GM12878 (cell line): ENCODE data around the gene MAGI2. TPM values are rescaled to one million over a fixed set of nuclear protein-coding genes. Genes with fewer than 3 reads are reported as not detected.

ENCODE experiments used
- ATAC-seq: fragments of 200-7000 bp; cut with Tn5 transposase; 3 replicates; pipeline ENCODE4 v1.9.1; 2020; ENCODE audit warnings: mild to moderate bottlenecking, moderate library complexity
- BruUV-seq: library from RNA; stranded (reverse); fragments of 400-500 nt; replicated peaks from 2 replicates; lab custom pipeline; 2021; lab: Mats Ljungman, UMichigan
- CTCF ChIA-PET: fragments of 300-600 bp; sonication (Branson Sonifier 250); formaldehyde crosslinking; extraction: SDS; loops from one replicate; lab custom pipeline; 2021; ENCODE audit warnings: inconsistent platforms; lab: Yijun Ruan, JAX
- POLR2A ChIA-PET: fragments of 350-600 bp; formaldehyde crosslinking; extraction: SDS; loops from one replicate; lab custom pipeline; 2021; ENCODE audit warnings: inconsistent platforms; lab: Charles Lee
- RAD21 ChIA-PET: fragments of 300-600 bp; sonication (Branson Sonifier 250); formaldehyde crosslinking; loops from one replicate; lab custom pipeline; 2023; ENCODE audit warnings: antibody characterized with exemption; ENCODE audit not compliant: unreplicated experiment; lab: Charles Lee
- SMC1A ChIA-PET: fragments of 300-600 bp; sonication (Branson Sonifier 250); formaldehyde crosslinking; loops from one replicate; lab custom pipeline; 2023; ENCODE audit not compliant: unreplicated experiment, uncharacterized antibody; lab: Charles Lee
- DNase-seq: peaks from one replicate; pipeline ENCODE4 v3.0.0-alpha.2; 2011; ENCODE audit warnings: low read depth, low spot score
- FAIRE-seq: peaks from 3 replicates; lab custom pipeline; 2011; peaks lifted over from hg19 to GRCh38; lab: Jason Lieb, UNC
- H2AFZ ChIP-seq: 2 replicates; pipeline ENCODE4 v1.6.0; 2011; ENCODE audit warnings: low read depth, low read length, control low read depth; ENCODE audit not compliant: control insufficient read depth
- H3K27ac ChIP-seq: 2 replicates; pipeline ENCODE4 v1.5.1; 2011; ENCODE audit warnings: control low read depth; ENCODE audit not compliant: control insufficient read depth, insufficient read depth
- H3K27me3 ChIP-seq, 2 experiments: replicated peaks in 1 of 2; 2 replicates each; pipeline versions ENCODE4 v1.6.0 to v1.6.1; 2011; ENCODE audit warnings: low read length in 1 of 2; ENCODE audit not compliant: control insufficient read depth in 2 of 2, insufficient read depth in 2 of 2
- H3K36me3 ChIP-seq, 2 experiments: 2 replicates each; pipeline ENCODE4 v1.5.1; 2011; ENCODE audit warnings: low read length in 1 of 2; ENCODE audit not compliant: control insufficient read depth in 2 of 2, insufficient read depth in 2 of 2
- H3K4me1 ChIP-seq: 2 replicates; pipeline ENCODE4 v1.6.1; 2011; ENCODE audit warnings: mild to moderate bottlenecking, low read length, moderate library complexity, mixed read lengths; ENCODE audit not compliant: control insufficient read depth, insufficient read depth
- H3K4me2 ChIP-seq: 2 replicates; pipeline ENCODE4 v1.6.0; 2011; ENCODE audit warnings: control low read depth; ENCODE audit not compliant: control insufficient read depth, insufficient read depth
- H3K4me3 ChIP-seq: fragments of 200-600 bp; sonication (generic); 2 replicates; pipeline ENCODE4 v1.5.1; 2016
- H3K79me2 ChIP-seq: 2 replicates; pipeline ENCODE4 v1.6.0; 2011; ENCODE audit warnings: low read length; ENCODE audit not compliant: control insufficient read depth, insufficient read depth
- H3K9ac ChIP-seq: 2 replicates; pipeline ENCODE4 v1.8.0; 2011; ENCODE audit warnings: low read length, control low read depth, mixed read lengths; ENCODE audit not compliant: control insufficient read depth, insufficient read depth
- H3K9me3 ChIP-seq: replicated peaks from 3 replicates; pipeline ENCODE4 v1.5.1; 2011; ENCODE audit warnings: mild to moderate bottlenecking, low read length; ENCODE audit not compliant: control insufficient read depth, insufficient read depth
- H4K20me1 ChIP-seq: 2 replicates; pipeline ENCODE4 v1.6.0; 2011; ENCODE audit not compliant: control insufficient read depth, insufficient read depth
- CBX5 ChIP-seq: sonication (generic); IDR thresholded peaks from 2 replicates; pipeline ENCODE4 v1.6.1; 2016; ENCODE audit warnings: low read depth, moderate library complexity, mild to moderate bottlenecking, inconsistent platforms
- GATAD2B ChIP-seq: fragments of 450-650 bp; conservative IDR thresholded peaks from 2 replicates; pipeline ENCODE4 v1.6.1; 2017; ENCODE audit warnings: low read depth, mild to moderate bottlenecking, moderate library complexity
- IRF4 ChIP-seq: IDR thresholded peaks from 2 replicates; pipeline ENCODE4 v1.6.1; 2011; ENCODE audit warnings: low read depth, low read length
- JUNB ChIP-seq: IDR thresholded peaks from 2 replicates; pipeline ENCODE4 v1.6.1; 2016; ENCODE audit warnings: antibody characterized with exemption, mild to moderate bottlenecking
- LARP7 ChIP-seq: fragments of 450-650 bp; IDR thresholded peaks from 2 replicates; pipeline ENCODE4 v1.6.1; 2017; ENCODE audit warnings: mild to moderate bottlenecking
- PAX5 ChIP-seq: IDR thresholded peaks from 2 replicates; pipeline ENCODE4 v1.6.1; 2011; ENCODE audit warnings: low read depth, low read length, borderline replicate concordance
- RAD21 ChIP-seq: IDR thresholded peaks from 2 replicates; pipeline ENCODE4 v1.6.1; 2011; ENCODE audit warnings: mild to moderate bottlenecking, low read depth, low read length, moderate library complexity; ENCODE audit not compliant: insufficient read depth
- SUPT20H ChIP-seq: IDR thresholded peaks from 2 replicates; pipeline ENCODE4 v1.6.1; 2011; ENCODE audit warnings: low read depth, mild to moderate bottlenecking, low read length, moderate library complexity, borderline replicate concordance; ENCODE audit not compliant: control insufficient read depth
- TARDBP ChIP-seq: IDR thresholded peaks from 2 replicates; pipeline ENCODE4 v1.6.1; 2016; ENCODE audit warnings: borderline replicate concordance
- TCF7 ChIP-seq: IDR thresholded peaks from 2 replicates; pipeline ENCODE4 v1.6.1; 2014; ENCODE audit warnings: antibody characterized with exemption, borderline replicate concordance
- WGBS: methylation state at CpG from one replicate; pipeline ENCODE4 v1.1.6; 2016; ENCODE audit warnings: low lambda C conversion rate; ENCODE audit not compliant: insufficient replicate concordance, insufficient coverage; ENCODE audit errors: missing lambda C conversion rate; 5-methylcytosine and 5-hydroxymethylcytosine counted together
- in situ Hi-C: fragments of 300-500 bp; cut with MboI; formaldehyde crosslinking; loops from 9 replicates; pipeline ENCODE4 v1.14.3; 2018; ENCODE audit warnings: mixed read lengths
- intact Hi-C: fragments of 100-400 bp; cut with micrococcal nuclease; formaldehyde crosslinking; loops from one replicate; pipeline ENCODE4 v1.14.2; 2022; ENCODE audit not compliant: unreplicated experiment
- polyA plus RNA-seq, 11 experiments: library from polyadenylated mRNA; depleted of rRNA in 4 of 11; unstranded in 6 of 11; stranded (reverse) in 5 of 11; fragments of >200 nt; fragmentation: Nextera tagmentation in 4 of 11; fragmentation: Illumina TruSeq in 1 of 11; extraction: Ambion mirVana in 4 of 11; extraction: Trizol in 1 of 11; gene quantifications; 1 replicate in 1 of 11; 2 replicates in 10 of 11; pipeline versions ENCODE4 v1.2.1 to v1.2.3, GENCODE V29; 2011 to 2016; ENCODE audit warnings: inconsistent platforms in 2 of 11, missing spikeins in 2 of 11, low read depth in 1 of 11
- total RNA-seq, 4 experiments: library from RNA; depleted of rRNA in 3 of 4; stranded (reverse); fragments of >200 nt in 3 of 4; fragmentation: Illumina TruSeq in 1 of 4; extraction: Trizol in 1 of 4; gene quantifications; 2 replicates each; pipeline versions ENCODE4 v1.2.1 to v1.2.3, GENCODE V29; 2013 to 2021
- TF ChIP-seq, protein P1 (sequence below): fragments of 450-650 bp; IDR thresholded peaks from 2 replicates; pipeline ENCODE4 v1.6.1; 2016; ENCODE audit warnings: mild to moderate bottlenecking
- TF ChIP-seq, protein P2 (sequence below): fragments of 450-650 bp; IDR thresholded peaks from 2 replicates; pipeline ENCODE4 v1.6.1; 2017; ENCODE audit warnings: mild to moderate bottlenecking, low read depth, inconsistent platforms; ENCODE audit not compliant: poor library complexity, severe bottlenecking
- TF ChIP-seq, protein P3 (sequence below): fragments of 150-350 bp; IDR thresholded peaks from 2 replicates; pipeline ENCODE4 v1.6.1; 2016; ENCODE audit warnings: low read depth, low read length

Gene MAGI2
- total and polyA plus RNA-seq, 10 of the 15 experiments (the other 5 are each of a cell fraction or from before 2014, with no cell fraction given): 0.01 to 0.31 (median 0.05) TPM; not detected in 2

DNA sequence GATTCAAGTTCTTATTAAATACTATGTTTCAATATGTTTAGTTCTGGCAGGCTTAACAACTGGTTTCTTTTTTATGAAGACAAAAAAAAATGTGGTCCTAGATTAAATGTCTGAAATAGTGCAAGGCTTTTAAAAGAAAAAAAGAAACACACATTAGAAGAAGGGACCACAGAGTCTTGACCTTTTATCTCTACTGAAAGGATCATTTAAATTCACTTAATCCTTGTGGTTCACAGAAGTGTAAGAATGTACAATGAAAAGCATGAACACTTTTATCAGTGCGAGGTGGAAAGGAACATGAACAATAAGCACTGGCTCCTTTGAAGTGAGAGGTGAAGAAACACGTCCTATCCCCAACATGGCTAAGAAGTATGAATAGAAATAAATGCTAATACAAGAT, 765.1 kb downstream of the MAGI2 start:
- no peak overlapping the region for H3K27ac ChIP-seq
- no peak overlapping the region for H2AFZ ChIP-seq
- no peak for FAIRE-seq
- no peak overlapping the region for H3K4me2 ChIP-seq
- intact Hi-C loops: no loop called here
- TF ChIP-seq CBX5: no peak
- TF ChIP-seq, protein P1, sequence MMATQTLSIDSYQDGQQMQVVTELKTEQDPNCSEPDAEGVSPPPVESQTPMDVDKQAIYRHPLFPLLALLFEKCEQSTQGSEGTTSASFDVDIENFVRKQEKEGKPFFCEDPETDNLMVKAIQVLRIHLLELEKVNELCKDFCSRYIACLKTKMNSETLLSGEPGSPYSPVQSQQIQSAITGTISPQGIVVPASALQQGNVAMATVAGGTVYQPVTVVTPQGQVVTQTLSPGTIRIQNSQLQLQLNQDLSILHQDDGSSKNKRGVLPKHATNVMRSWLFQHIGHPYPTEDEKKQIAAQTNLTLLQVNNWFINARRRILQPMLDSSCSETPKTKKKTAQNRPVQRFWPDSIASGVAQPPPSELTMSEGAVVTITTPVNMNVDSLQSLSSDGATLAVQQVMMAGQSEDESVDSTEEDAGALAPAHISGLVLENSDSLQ: no peak
- TF ChIP-seq, all 136 proteins: peak for 0
- in situ Hi-C loops: no loop called here
- Histone ChIP-seq H3K36me3 (no peaks in the 10 kb centered on the region), H3K4me3 (no peak overlapping the region), H3K4me1 (no peaks in the 10 kb centered on the region), H3K79me2 (no peaks in the 10 kb centered on the region), H3K9me3 (no peaks in the 10 kb centered on the region), H3K9ac (no peak overlapping the region), H4K20me1 (no peaks in the 10 kb centered on the region), H3K27me3 (no peaks in the 10 kb centered on the region)
- 13% methylated on average over 2 of the region's 2 CpGs for WGBS
- ChIA-PET SMC1A (no interaction called here), CTCF (no interaction called here), RAD21 (no interaction called here), POLR2A (no interaction called here)
- DNase-seq (no peak), ATAC-seq (no peak)
- BruUV-seq: no TSS peak

DNA sequence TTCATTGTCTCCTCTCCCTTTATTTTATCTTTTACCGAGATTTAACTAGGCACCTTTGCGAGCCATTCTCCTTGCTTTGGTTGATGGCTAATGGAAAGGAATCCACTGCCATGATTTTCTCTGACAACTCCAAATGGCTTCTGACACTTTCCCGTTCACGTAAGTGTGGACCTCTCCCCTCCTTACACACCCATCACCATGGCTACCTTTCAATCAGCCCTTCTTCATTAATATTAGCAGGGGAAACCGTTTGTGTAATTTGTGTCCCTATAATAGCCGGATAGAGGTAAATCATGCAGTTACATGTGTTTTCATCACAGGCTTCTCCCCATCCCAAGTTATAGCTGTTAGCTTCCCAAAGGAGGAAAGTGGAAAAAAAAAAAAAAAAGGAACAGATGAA, 767.3 kb downstream of the MAGI2 start:
- CTCF ChIA-PET: no interaction called here

More for the DNA sequence above, 767.3 kb downstream of the MAGI2 start:
- DNase-seq (no peak), ATAC-seq (no peak), FAIRE-seq (no peak)
- H3K4me3 ChIP-seq: no peak overlapping the region
- H2AFZ ChIP-seq: no peak overlapping the region
- POLR2A ChIA-PET: no interaction called here
- in situ Hi-C loops (no loop called here), intact Hi-C loops (no loop called here)
- H3K4me2 ChIP-seq: no peak overlapping the region
- H3K4me1 ChIP-seq: no peaks in the 10 kb centered on the region
- H3K27me3 ChIP-seq: no peaks in the 10 kb centered on the region
- H4K20me1 ChIP-seq: no peaks in the 10 kb centered on the region
- RAD21 ChIA-PET: no interaction called here
- H3K79me2 ChIP-seq: no peaks in the 10 kb centered on the region
- H3K9me3 ChIP-seq: no peaks in the 10 kb centered on the region
- 23% methylated on average over 6 of the region's 6 CpGs for WGBS
- TF ChIP-seq IRF4: no peak
- no peak for TF ChIP-seq TARDBP
- no peak for TF ChIP-seq TCF7
- no peak for TF ChIP-seq LARP7
- no peak for TF ChIP-seq RAD21
- TF ChIP-seq PAX5: no peak
- TF ChIP-seq, protein P2, sequence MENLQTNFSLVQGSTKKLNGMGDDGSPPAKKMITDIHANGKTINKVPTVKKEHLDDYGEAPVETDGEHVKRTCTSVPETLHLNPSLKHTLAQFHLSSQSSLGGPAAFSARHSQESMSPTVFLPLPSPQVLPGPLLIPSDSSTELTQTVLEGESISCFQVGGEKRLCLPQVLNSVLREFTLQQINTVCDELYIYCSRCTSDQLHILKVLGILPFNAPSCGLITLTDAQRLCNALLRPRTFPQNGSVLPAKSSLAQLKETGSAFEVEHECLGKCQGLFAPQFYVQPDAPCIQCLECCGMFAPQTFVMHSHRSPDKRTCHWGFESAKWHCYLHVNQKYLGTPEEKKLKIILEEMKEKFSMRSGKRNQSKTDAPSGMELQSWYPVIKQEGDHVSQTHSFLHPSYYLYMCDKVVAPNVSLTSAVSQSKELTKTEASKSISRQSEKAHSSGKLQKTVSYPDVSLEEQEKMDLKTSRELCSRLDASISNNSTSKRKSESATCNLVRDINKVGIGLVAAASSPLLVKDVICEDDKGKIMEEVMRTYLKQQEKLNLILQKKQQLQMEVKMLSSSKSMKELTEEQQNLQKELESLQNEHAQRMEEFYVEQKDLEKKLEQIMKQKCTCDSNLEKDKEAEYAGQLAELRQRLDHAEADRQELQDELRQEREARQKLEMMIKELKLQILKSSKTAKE: no peak
- no peak for TF ChIP-seq SUPT20H
- TF ChIP-seq, protein P3, sequence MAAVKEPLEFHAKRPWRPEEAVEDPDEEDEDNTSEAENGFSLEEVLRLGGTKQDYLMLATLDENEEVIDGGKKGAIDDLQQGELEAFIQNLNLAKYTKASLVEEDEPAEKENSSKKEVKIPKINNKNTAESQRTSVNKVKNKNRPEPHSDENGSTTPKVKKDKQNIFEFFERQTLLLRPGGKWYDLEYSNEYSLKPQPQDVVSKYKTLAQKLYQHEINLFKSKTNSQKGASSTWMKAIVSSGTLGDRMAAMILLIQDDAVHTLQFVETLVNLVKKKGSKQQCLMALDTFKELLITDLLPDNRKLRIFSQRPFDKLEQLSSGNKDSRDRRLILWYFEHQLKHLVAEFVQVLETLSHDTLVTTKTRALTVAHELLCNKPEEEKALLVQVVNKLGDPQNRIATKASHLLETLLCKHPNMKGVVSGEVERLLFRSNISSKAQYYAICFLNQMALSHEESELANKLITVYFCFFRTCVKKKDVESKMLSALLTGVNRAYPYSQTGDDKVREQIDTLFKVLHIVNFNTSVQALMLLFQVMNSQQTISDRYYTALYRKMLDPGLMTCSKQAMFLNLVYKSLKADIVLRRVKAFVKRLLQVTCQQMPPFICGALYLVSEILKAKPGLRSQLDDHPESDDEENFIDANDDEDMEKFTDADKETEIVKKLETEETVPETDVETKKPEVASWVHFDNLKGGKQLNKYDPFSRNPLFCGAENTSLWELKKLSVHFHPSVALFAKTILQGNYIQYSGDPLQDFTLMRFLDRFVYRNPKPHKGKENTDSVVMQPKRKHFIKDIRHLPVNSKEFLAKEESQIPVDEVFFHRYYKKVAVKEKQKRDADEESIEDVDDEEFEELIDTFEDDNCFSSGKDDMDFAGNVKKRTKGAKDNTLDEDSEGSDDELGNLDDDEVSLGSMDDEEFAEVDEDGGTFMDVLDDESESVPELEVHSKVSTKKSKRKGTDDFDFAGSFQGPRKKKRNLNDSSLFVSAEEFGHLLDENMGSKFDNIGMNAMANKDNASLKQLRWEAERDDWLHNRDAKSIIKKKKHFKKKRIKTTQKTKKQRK: no peak
- no peak for TF ChIP-seq GATAD2B
- no peak for TF ChIP-seq JUNB
- H3K36me3 ChIP-seq: no peaks in the 10 kb centered on the region
- no peak overlapping the region for H3K27ac ChIP-seq
- H3K9ac ChIP-seq: no peak overlapping the region
- SMC1A ChIA-PET: no interaction called here
- no TSS peak for BruUV-seq
